H1 (cell line): ENCODE measurements around the gene C2orf92. TPM values are rescaled to one million over a fixed set of nuclear protein-coding genes. Genes with fewer than 3 reads are reported as not detected.

Experiments
- CTCF ChIA-PET: fragments of 300-600 bp; sonication (Branson Sonifier 250); formaldehyde crosslinking; loops from one replicate; lab custom pipeline; 2021; ENCODE audit not compliant: partially characterized antibody; lab: Charles Lee
- POLR2A ChIA-PET: fragments of 300-600 bp; sonication (Branson Sonifier 250); formaldehyde crosslinking; loops from one replicate; lab custom pipeline; 2021; ENCODE audit warnings: inconsistent platforms; ENCODE audit not compliant: partially characterized antibody; lab: Charles Lee
- DNase-seq, 2 experiments: peaks; one replicate each; pipeline versions ENCODE4 v3.0.0 to v3.0.0-alpha.2; 2010 to 2022; ENCODE audit warnings: low spot score in 2 of 2, low read depth in 1 of 2, mixed read lengths in 1 of 2
- FAIRE-seq: peaks from 2 replicates; lab custom pipeline; 2011; peaks lifted over from hg19 to GRCh38; lab: Jason Lieb, UNC
- H2AFZ ChIP-seq: 2 replicates; pipeline ENCODE4 v1.8.1; 2012; ENCODE audit warnings: low read length, inconsistent platforms
- H2AK5ac ChIP-seq: 2 replicates; pipeline ENCODE4 v1.6.1; 2013; ENCODE audit warnings: low read depth, low read length
- H2BK120ac ChIP-seq: replicated peaks from 2 replicates; pipeline ENCODE3; 2013; ENCODE audit warnings: low read depth, low read length, inconsistent platforms
- H2BK12ac ChIP-seq: 2 replicates; pipeline ENCODE4 v1.6.1; 2013; ENCODE audit warnings: low read depth, low read length
- H2BK15ac ChIP-seq: 2 replicates; pipeline ENCODE4 v1.6.1; 2013; ENCODE audit warnings: low read length
- H2BK20ac ChIP-seq: 2 replicates; pipeline ENCODE4 v1.6.1; 2013; ENCODE audit warnings: low read length
- H2BK5ac ChIP-seq: 2 replicates; pipeline ENCODE4 v1.6.1; 2013; ENCODE audit warnings: low read depth, low read length
- H3K14ac ChIP-seq: 2 replicates; pipeline ENCODE4 v1.6.1; 2013; ENCODE audit warnings: inconsistent platforms; ENCODE audit not compliant: insufficient read length
- H3K18ac ChIP-seq: 2 replicates; pipeline ENCODE4 v1.6.1; 2013; ENCODE audit warnings: low read length; ENCODE audit errors: extremely low read depth
- H3K23ac ChIP-seq: 2 replicates; pipeline ENCODE4 v1.6.1; 2013; ENCODE audit warnings: inconsistent platforms; ENCODE audit not compliant: insufficient read length
- H3K23me2 ChIP-seq: 2 replicates; pipeline ENCODE4 v1.6.1; 2013; ENCODE audit warnings: low read depth, low read length
- H3K27ac ChIP-seq: 2 replicates; pipeline ENCODE4 v1.6.1; 2011; ENCODE audit warnings: low read depth, low read length, inconsistent platforms
- H3K27me3 ChIP-seq, 4 experiments: replicated peaks in 1 of 4; 1 replicate in 1 of 4; 2 replicates in 3 of 4; pipeline versions ENCODE4 v1.6.1 to v1.8.1; 2011 to 2013; ENCODE audit warnings: low read length in 3 of 4, mild to moderate bottlenecking in 3 of 4, inconsistent platforms in 2 of 4, mixed read lengths in 2 of 4, moderate library complexity in 1 of 4; ENCODE audit not compliant: control insufficient read depth in 3 of 4, insufficient read depth in 3 of 4; ENCODE audit errors: extremely low read depth in 1 of 4
- H3K36me3 ChIP-seq, 4 experiments: 2 replicates each; pipeline versions ENCODE4 v1.6.1 to v1.8.1; 2011 to 2013; ENCODE audit warnings: mild to moderate bottlenecking in 4 of 4, low read length in 3 of 4, moderate library complexity in 2 of 4, control low read depth in 1 of 4, inconsistent platforms in 1 of 4; ENCODE audit not compliant: insufficient read depth in 4 of 4, control insufficient read depth in 2 of 4
- H3K4ac ChIP-seq: replicated peaks from 2 replicates; pipeline ENCODE3; 2013; ENCODE audit warnings: low read length, low read depth, mixed read lengths, inconsistent platforms; ENCODE audit not compliant: insufficient read length
- H3K4me1 ChIP-seq, 4 experiments: replicated peaks in 1 of 4; 1 replicate in 1 of 4; 2 replicates in 3 of 4; pipeline versions ENCODE4 v1.6.1 to v1.8.1; 2011 to 2013; ENCODE audit warnings: low read length in 3 of 4, inconsistent platforms in 2 of 4, mixed read lengths in 1 of 4; ENCODE audit not compliant: insufficient read depth in 4 of 4, control insufficient read depth in 3 of 4
- H3K4me2 ChIP-seq, 2 experiments: 2 replicates each; pipeline versions ENCODE4 v1.6.1 to v1.8.1; 2011 to 2013; ENCODE audit warnings: low read depth in 2 of 2, low read length in 2 of 2, control low read depth in 1 of 2, inconsistent platforms in 1 of 2, mild to moderate bottlenecking in 1 of 2; ENCODE audit not compliant: insufficient read depth in 1 of 2
- H3K4me3 ChIP-seq, 4 experiments: fragments of 200-600, 300-600 bp in 1 of 4; sonication (generic), shearing (Covaris generic), sonication (Bioruptor Twin) in 1 of 4; 2 replicates each; pipeline versions ENCODE4 v1.5.1 to v1.8.1; 2011 to 2016; ENCODE audit warnings: low read length in 4 of 4, low read depth in 3 of 4, control low read depth in 2 of 4, inconsistent platforms in 2 of 4, mild to moderate bottlenecking in 2 of 4, mixed read lengths in 1 of 4, moderate library complexity in 1 of 4; ENCODE audit not compliant: insufficient read depth in 2 of 4; ENCODE audit errors: extremely low read depth in 1 of 4
- H3K56ac ChIP-seq: replicated peaks from 2 replicates; pipeline ENCODE3; 2013; ENCODE audit warnings: low read depth, mild to moderate bottlenecking, mixed read lengths, low read length, inconsistent platforms; ENCODE audit not compliant: insufficient read length
- H3K79me1 ChIP-seq: 2 replicates; pipeline ENCODE4 v1.6.1; 2013; ENCODE audit warnings: low read depth, low read length, control low read depth
- H3K79me2 ChIP-seq, 2 experiments: 2 replicates each; pipeline versions ENCODE4 v1.6.1 to v1.8.1; 2012 to 2013; ENCODE audit warnings: low read length in 2 of 2, mild to moderate bottlenecking in 2 of 2, inconsistent platforms in 1 of 2; ENCODE audit not compliant: insufficient read depth in 2 of 2, control insufficient read depth in 1 of 2
- H3K9ac ChIP-seq, 4 experiments: replicated peaks in 1 of 4; 1 replicate in 1 of 4; 2 replicates in 3 of 4; pipeline versions ENCODE4 v1.6.1 to v1.8.1; 2011 to 2013; ENCODE audit warnings: low read depth in 3 of 4, low read length in 3 of 4, control low read depth in 2 of 4, mild to moderate bottlenecking in 2 of 4, moderate library complexity in 2 of 4, inconsistent platforms in 1 of 4; ENCODE audit errors: extremely low read depth in 1 of 4
- H3K9me3 ChIP-seq, 2 experiments: 2 replicates each; pipeline versions ENCODE4 v1.6.1 to v1.8.1; 2012 to 2013; ENCODE audit warnings: mild to moderate bottlenecking in 2 of 2, moderate library complexity in 2 of 2, control low read depth in 1 of 2, inconsistent platforms in 1 of 2, low read depth in 1 of 2, low read length in 1 of 2, mixed read lengths in 1 of 2; ENCODE audit not compliant: insufficient read depth in 2 of 2
- H4K20me1 ChIP-seq, 2 experiments: replicated peaks in 1 of 2; 2 replicates each; pipeline versions ENCODE3 to v1.8.1; 2011 to 2013; ENCODE audit warnings: inconsistent platforms in 2 of 2, low read length in 2 of 2, mild to moderate bottlenecking in 1 of 2; ENCODE audit not compliant: insufficient read depth in 2 of 2, control insufficient read depth in 1 of 2
- H4K5ac ChIP-seq: 2 replicates; pipeline ENCODE4 v1.6.1; 2013; ENCODE audit warnings: low read length, low read depth, mixed read lengths, inconsistent platforms; ENCODE audit not compliant: insufficient read length
- H4K8ac ChIP-seq: 2 replicates; pipeline ENCODE4 v1.8.0; 2013; ENCODE audit warnings: mild to moderate bottlenecking, moderate library complexity, low read length, inconsistent platforms; ENCODE audit not compliant: insufficient read depth; ENCODE audit errors: extremely low read depth
- H4K91ac ChIP-seq: replicated peaks from 2 replicates; pipeline ENCODE3; 2013; ENCODE audit warnings: low read length, mixed read lengths, inconsistent platforms; ENCODE audit not compliant: insufficient read length
- CBX5 ChIP-seq: fragments of 300-800, 300-1000 bp; sonication (generic); IDR thresholded peaks from 2 replicates; pipeline ENCODE4 v1.7.1; 2016; ENCODE audit warnings: antibody characterized with exemption, low read length, low read depth
- CEBPB ChIP-seq: IDR thresholded peaks from 2 replicates; pipeline ENCODE4 v1.6.1; 2012; ENCODE audit warnings: low read depth, low read length
- CHD1 ChIP-seq: IDR thresholded peaks from 2 replicates; pipeline ENCODE4 v1.6.1; 2012; ENCODE audit warnings: low read depth, low read length, improper control_type of control experiment
- GABPA ChIP-seq: IDR thresholded peaks from 2 replicates; pipeline ENCODE4 v1.6.1; 2011; ENCODE audit warnings: mild to moderate bottlenecking, low read length, moderate library complexity, borderline replicate concordance; ENCODE audit not compliant: insufficient read depth
- KDM1A ChIP-seq: fragments of 200-600, 300-600 bp; sonication (generic); IDR thresholded peaks from 2 replicates; pipeline ENCODE4 v1.7.1; 2016; ENCODE audit warnings: mild to moderate bottlenecking, low read length, borderline replicate concordance
- SP2 ChIP-seq: IDR thresholded peaks from 2 replicates; pipeline ENCODE4 v1.6.1; 2012; ENCODE audit warnings: mild to moderate bottlenecking, low read length, inconsistent platforms
- TAF7 ChIP-seq: optimal IDR thresholded peaks from 2 replicates; pipeline ENCODE3; 2011; ENCODE audit warnings: low read depth, mild to moderate bottlenecking, inconsistent platforms, low read length, moderate library complexity, borderline replicate concordance
- TEAD4 ChIP-seq: IDR thresholded peaks from 2 replicates; pipeline ENCODE4 v1.6.1; 2012; ENCODE audit warnings: low read depth, low read length, inconsistent platforms, mixed read lengths
- WGBS, 2 experiments: shearing (Covaris generic) in 1 of 2; methylation state at CpG; one replicate each; pipeline versions ENCODE4 v1.1.6 to v1.1.7; 2013 to 2015; ENCODE audit warnings: low lambda C conversion rate in 2 of 2, mixed read lengths in 2 of 2, inconsistent platforms in 1 of 2, low coverage in 1 of 2, missing lambda C conversion rate in 1 of 2; ENCODE audit not compliant: insufficient replicate concordance in 2 of 2, insufficient coverage in 1 of 2, insufficient read length in 1 of 2; ENCODE audit errors: extremely low coverage in 1 of 2, missing lambda C conversion rate in 1 of 2; 5-methylcytosine and 5-hydroxymethylcytosine counted together
- polyA plus RNA-seq, 7 experiments: library from polyadenylated mRNA; depleted of rRNA in 3 of 7; stranded (reverse) in 5 of 7; unstranded in 2 of 7; fragments of >200 nt in 5 of 7; fragments of 200-250 nt in 2 of 7; gene quantifications; 1 replicate in 5 of 7; 2 replicates in 1 of 7; 4 replicates in 1 of 7; pipeline versions ENCODE4 v1.2.1 to v1.2.3, GENCODE V29; 2011 to 2013; ENCODE audit warnings: missing spikeins in 2 of 7, mixed read lengths in 2 of 7
- total RNA-seq: library from RNA; stranded (reverse); fragmentation: NEBNext Ultra II Directional; extraction: Animal tissue kit (Norgen Biotek cat#: 25700); gene quantifications from 2 replicates; pipeline ENCODE4 v1.2.1, GENCODE V29; 2021
- TF ChIP-seq, protein P1 (sequence below): IDR thresholded peaks from 2 replicates; pipeline ENCODE4 v1.6.1; 2012; ENCODE audit warnings: inconsistent platforms

C2orf92 gene
- total and polyA plus RNA-seq, 2 of the 8 experiments (the other 6 are each of a cell fraction or from before 2014, with no cell fraction given) = 2.3 to 3.7 TPM

GRCh38 chr2:97738179-97739019 is 68.9 kb downstream of the C2orf92 start:
- Histone ChIP-seq H2BK15ac (peak overlapping the region; percentile 72; the same call in 1 of the 2 replicates), H3K9ac (no peak overlapping the region), H3K4me1 (peaks cover 0 to 2% (median 0%) of the 10 kb centered on the region in 4 experiments; a peak in 1 of 7 replicates), H3K9me3 (no peaks in the 10 kb centered on the region), H4K91ac (no peak overlapping the region), H3K4ac (no peak overlapping the region), H3K27ac (no peak overlapping the region), H3K79me2 (no peaks in the 10 kb centered on the region), H2BK5ac (no peak overlapping the region), H3K4me3 (no peak overlapping the region), H3K4me2 (no peak overlapping the region), H2AK5ac (no peak overlapping the region), H2BK20ac (no peak overlapping the region), H4K8ac (0 out of 2 replicates have a peak overlapping the region, but pooled peaks have one; percentile 59), H4K5ac (no peak overlapping the region), H3K23ac (no peak overlapping the region), H3K36me3 (no peaks in the 10 kb centered on the region), H2BK12ac (no peak overlapping the region), H2AFZ (no peak overlapping the region), H3K56ac (no peak overlapping the region), H3K18ac (no peak overlapping the region), H4K20me1 (no peaks in the 10 kb centered on the region), H2BK120ac (no peak overlapping the region), H3K27me3 (no peaks in the 10 kb centered on the region), H3K23me2 (no peaks in the 10 kb centered on the region), H3K79me1 (no peaks in the 10 kb centered on the region), H3K14ac (no peak overlapping the region)
- WGBS, 2 experiments = 93% methylated on average over 9 of the region's 9 CpGs; no CpG with 5 or more reads in 1 of the 2 experiments
- DNase-seq = no peak
- TF ChIP-seq CHD1 (no peak), SP2 (no peak), CBX5 (no peak), CEBPB (no peak), TEAD4 (no peak), TAF7 (no peak), GABPA (no peak), KDM1A (no peak)
- TF ChIP-seq, protein P1, sequence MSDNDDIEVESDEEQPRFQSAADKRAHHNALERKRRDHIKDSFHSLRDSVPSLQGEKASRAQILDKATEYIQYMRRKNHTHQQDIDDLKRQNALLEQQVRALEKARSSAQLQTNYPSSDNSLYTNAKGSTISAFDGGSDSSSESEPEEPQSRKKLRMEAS = no peak
- ChIA-PET CTCF (interaction anchor here (1.5 to 6.5 kb wide), 8 partner anchors 10 to 112 kb away, joined by 5 to 105 read pairs (median 25); partner anchors contain the start of gene ZAP70), POLR2A (interaction anchor here (1.3 kb wide), 1 partner anchor 76 kb away, joined by 3 read pairs; no protein-coding TSS in a partner anchor)
- no peak for FAIRE-seq
